ENCODE data around the gene UBE2E2.
A peak's percentile ranks its signal among the peaks of the same experiment; 100 is the strongest.
"Not testable (repeated sequence)": the region's sequence is repeated elsewhere in the genome, so short reads cannot be mapped to it uniquely, and the experiment has no call there.

UBE2E2 gene

GRCh38 chr3:23175341-23176083 is 27.6 kb upstream of the UBE2E2 start:
- Mint-ChIP-seq H3K9me3 (peaks cover 4% of the 10 kb centered on the region), H3K36me3 (peaks cover 4% of the 10 kb centered on the region), H3K27ac (no peak overlapping the region), H3K4me3 (no peak overlapping the region), H3K27me3 (no peaks in the 10 kb centered on the region), H3K4me1 (no peaks in the 10 kb centered on the region)
- ATAC-seq, result no peak

GRCh38 chr3:23176839-23177238 is 26.3 kb upstream of the UBE2E2 start:
- H3K27ac Mint-ChIP-seq, H3K4me1 Mint-ChIP-seq, H3K9me3 Mint-ChIP-seq, H3K4me3 Mint-ChIP-seq, ATAC-seq, H3K27me3 Mint-ChIP-seq, H3K36me3 Mint-ChIP-seq: not testable (repeated sequence)

GRCh38 chr3:23182996-23183513 is 20.1 kb upstream of the UBE2E2 start:
- ATAC-seq, result no peak
- Mint-ChIP-seq H3K9me3 (no peaks in the 10 kb centered on the region), H3K36me3 (no peaks in the 10 kb centered on the region), H3K4me3 (no peak overlapping the region), H3K27me3 (no peaks in the 10 kb centered on the region), H3K27ac (no peak overlapping the region), H3K4me1 (no peaks in the 10 kb centered on the region)

- Mint-ChIP-seq H3K27ac (no peak overlapping the region), H3K9me3 (no peaks in the 10 kb centered on the region), H3K27me3 (no peaks in the 10 kb centered on the region), H3K36me3 (no peaks in the 10 kb centered on the region), H3K4me3 (no peak overlapping the region), H3K4me1 (no peaks in the 10 kb centered on the region)
- ATAC-seq, result no peak
Observed at GRCh38 chr3:23183731-23184130, 19.4 kb upstream of the UBE2E2 start.

GRCh38 chr3:23185861-23186260 is 17.3 kb upstream of the UBE2E2 start:
- Mint-ChIP-seq H3K36me3 (no peaks in the 10 kb centered on the region), H3K9me3 (no peaks in the 10 kb centered on the region), H3K27me3 (no peaks in the 10 kb centered on the region), H3K27ac (no peak overlapping the region), H3K4me1 (no peaks in the 10 kb centered on the region), H3K4me3 (no peak overlapping the region)
- no peak for ATAC-seq

GRCh38 chr3:23189187-23189586 is 13.9 kb upstream of the UBE2E2 start:
- Mint-ChIP-seq H3K27me3 (peaks cover 16% of the 10 kb centered on the region), H3K27ac (no peak overlapping the region), H3K9me3 (no peaks in the 10 kb centered on the region), H3K36me3 (no peaks in the 10 kb centered on the region), H3K4me3 (no peak overlapping the region), H3K4me1 (no peaks in the 10 kb centered on the region)
- no peak for ATAC-seq

GRCh38 chr3:23192816-23193215 is 10.3 kb upstream of the UBE2E2 start:
- Mint-ChIP-seq H3K9me3 (no peaks in the 10 kb centered on the region), H3K4me1 (no peaks in the 10 kb centered on the region), H3K36me3 (no peaks in the 10 kb centered on the region), H3K27me3 (peaks cover 16% of the 10 kb centered on the region), H3K4me3 (no peak overlapping the region), H3K27ac (no peak overlapping the region)
- ATAC-seq, result no peak

GRCh38 chr3:23193831-23194230 is 9.3 kb upstream of the UBE2E2 start:
- peaks cover 16% of the 10 kb centered on the region for H3K27me3 Mint-ChIP-seq
- no peak overlapping the region for H3K4me3 Mint-ChIP-seq
- H3K9me3 Mint-ChIP-seq, result no peaks in the 10 kb centered on the region
- no peaks in the 10 kb centered on the region for H3K4me1 Mint-ChIP-seq
- no peaks in the 10 kb centered on the region for H3K36me3 Mint-ChIP-seq
- no peak overlapping the region for H3K27ac Mint-ChIP-seq
- no peak for ATAC-seq

- ATAC-seq, result no peak
- no peak overlapping the region for H3K27ac Mint-ChIP-seq
- H3K36me3 Mint-ChIP-seq, result no peaks in the 10 kb centered on the region
- H3K4me1 Mint-ChIP-seq, result peaks cover 29% of the 10 kb centered on the region
- no peaks in the 10 kb centered on the region for H3K9me3 Mint-ChIP-seq
- peaks cover 4% of the 10 kb centered on the region for H3K27me3 Mint-ChIP-seq
- no peak overlapping the region for H3K4me3 Mint-ChIP-seq
Observed at GRCh38 chr3:23198801-23199200, 4.3 kb upstream of the UBE2E2 start.

GRCh38 chr3:23199649-23200048 is 3.5 kb upstream of the UBE2E2 start:
- Mint-ChIP-seq H3K27ac (no peak overlapping the region), H3K4me3 (no peak overlapping the region), H3K4me1 (peaks cover 36% of the 10 kb centered on the region), H3K36me3 (no peaks in the 10 kb centered on the region), H3K9me3 (no peaks in the 10 kb centered on the region), H3K27me3 (no peaks in the 10 kb centered on the region)
- no peak for ATAC-seq

GRCh38 chr3:23201154-23201838 is 1.8 kb upstream of the UBE2E2 start:
- Mint-ChIP-seq H3K27me3 (no peaks in the 10 kb centered on the region), H3K36me3 (no peaks in the 10 kb centered on the region), H3K4me3 (peak overlapping the region; percentile 14), H3K4me1 (peaks cover 39% of the 10 kb centered on the region), H3K27ac (no peak overlapping the region), H3K9me3 (no peaks in the 10 kb centered on the region)
- no peak for ATAC-seq

- Mint-ChIP-seq H3K9me3 (no peaks in the 10 kb centered on the region), H3K27ac (peak overlapping the region; percentile 87), H3K4me3 (peak overlapping the region; percentile 93), H3K4me1 (peaks cover 50% of the 10 kb centered on the region), H3K27me3 (no peaks in the 10 kb centered on the region), H3K36me3 (no peaks in the 10 kb centered on the region)
- ATAC-seq, result peak; percentile 58
Observed at GRCh38 chr3:23202203-23202920, 765 bp upstream of the UBE2E2 start.

GRCh38 chr3:23203708-23204330 is 692 bp downstream of the UBE2E2 start:
- Mint-ChIP-seq H3K36me3 (no peaks in the 10 kb centered on the region), H3K27ac (peak overlapping the region; percentile 87), H3K4me1 (peaks cover 51% of the 10 kb centered on the region), H3K4me3 (peak overlapping the region; percentile 93), H3K9me3 (no peaks in the 10 kb centered on the region), H3K27me3 (no peaks in the 10 kb centered on the region)
- peak; percentile 10 for ATAC-seq

GRCh38 chr3:23206366-23206765 is 3.2 kb downstream of the UBE2E2 start:
- Mint-ChIP-seq H3K36me3 (peaks cover 9% of the 10 kb centered on the region), H3K4me1 (peaks cover 49% of the 10 kb centered on the region), H3K4me3 (no peak overlapping the region), H3K27me3 (no peaks in the 10 kb centered on the region), H3K27ac (peak overlapping the region; percentile 55), H3K9me3 (no peaks in the 10 kb centered on the region)
- no peak for ATAC-seq

- H3K27me3 Mint-ChIP-seq, result no peaks in the 10 kb centered on the region
- peaks cover 9% of the 10 kb centered on the region for H3K36me3 Mint-ChIP-seq
- H3K9me3 Mint-ChIP-seq, result no peaks in the 10 kb centered on the region
- ATAC-seq, result no peak
- H3K4me1 Mint-ChIP-seq, result peaks cover 37% of the 10 kb centered on the region
- peak overlapping the region; percentile 83 for H3K27ac Mint-ChIP-seq
- no peak overlapping the region for H3K4me3 Mint-ChIP-seq
Observed at GRCh38 chr3:23209103-23209502, 6.0 kb downstream of the UBE2E2 start.
